HG03103 (cell line): ENCODE results near the gene RPL36A.

Experiments
- ATAC-seq: cut with Tn5 transposase; IDR thresholded peaks from one replicate; pipeline ENCODE4 v1.9.1; 2021; ENCODE audit warnings: low read depth; ENCODE audit not compliant: unreplicated experiment

The RPL36A gene

GRCh38 chrX:101390664-101391525, at the start of gene RPL36A:
TSS of gene RPL36A (plus strand) at chrX:101391011. CDS start at chrX:101391044, 33 bp downstream.
- peak; percentile 67 for ATAC-seq

GRCh38 chrX:101347859-101348451, 42.9 kb upstream of the RPL36A start:
- no peak for ATAC-seq

- peak; percentile 90 for ATAC-seq
Measured at GRCh38 chrX:101348452-101349192, 42.2 kb upstream of the RPL36A start, which contains the start of gene TIMM8A. TSS of gene TIMM8A (minus strand) at chrX:101348742. CDS start at chrX:101348664, 78 bp downstream.

- no peak for ATAC-seq
Measured at GRCh38 chrX:101349193-101349562, 41.6 kb upstream of the RPL36A start.

- ATAC-seq, result no peak
Measured at GRCh38 chrX:101357166-101357795, 33.5 kb upstream of the RPL36A start.

GRCh38 chrX:101359966-101360365, 30.8 kb upstream of the RPL36A start:
- ATAC-seq, result no peak

GRCh38 chrX:101360390-101360789, 30.4 kb upstream of the RPL36A start:
- no peak for ATAC-seq

GRCh38 chrX:101362116-101362515, 28.7 kb upstream of the RPL36A start:
- no peak for ATAC-seq

GRCh38 chrX:101362757-101363156, 28.1 kb upstream of the RPL36A start:
- ATAC-seq, result no peak

- ATAC-seq, result no peak
Measured at GRCh38 chrX:101365301-101365795, 25.5 kb upstream of the RPL36A start.

GRCh38 chrX:101368800-101369199, 22.0 kb upstream of the RPL36A start:
- ATAC-seq, result no peak

- no peak for ATAC-seq
Measured at GRCh38 chrX:101369687-101370086, 21.1 kb upstream of the RPL36A start.

- ATAC-seq, result peak; percentile 66
Measured at GRCh38 chrX:101370888-101371504, 19.8 kb upstream of the RPL36A start.

GRCh38 chrX:101377547-101377946, 13.3 kb upstream of the RPL36A start:
- peak; percentile 56 for ATAC-seq

GRCh38 chrX:101383679-101384205, 7.1 kb upstream of the RPL36A start:
- ATAC-seq, result peak; percentile 62

- ATAC-seq, result no peak
Measured at GRCh38 chrX:101385026-101385684, 5.7 kb upstream of the RPL36A start.

- peak; percentile 69 for ATAC-seq
Measured at GRCh38 chrX:101385795-101386541, 4.8 kb upstream of the RPL36A start, which contains the start of gene BTK. TSS of gene BTK (minus strand) at chrX:101386191. CDS start at chrX:101375284, 10,907 bp downstream.

- ATAC-seq, result no peak
Measured at GRCh38 chrX:101386542-101386885, 4.3 kb upstream of the RPL36A start.

GRCh38 chrX:101388604-101389003, 2.2 kb upstream of the RPL36A start:
- ATAC-seq, result no peak
